ENCODE data around the gene CCDC74A.
"Not testable (repeated sequence)": the region's sequence is repeated elsewhere in the genome, so short reads cannot be mapped to it uniquely, and the experiment has no call there.

CCDC74A gene

GRCh38 chr2:131529864-131530445 is 2.3 kb downstream of the CCDC74A start:
- DNase-seq: not testable (repeated sequence)

GRCh38 chr2:131530626-131531344 is 3.1 kb downstream of the CCDC74A start:
- not testable (repeated sequence) for DNase-seq

GRCh38 chr2:131531547-131532185 is 4.0 kb downstream of the CCDC74A start:
- not testable (repeated sequence) for DNase-seq

GRCh38 chr2:131532723-131533608 is 5.3 kb downstream of the CCDC74A start:
- DNase-seq: not testable (repeated sequence)

GRCh38 chr2:131533609-131534316 is 6.1 kb downstream of the CCDC74A start:
- not testable (repeated sequence) for DNase-seq

- not testable (repeated sequence) for DNase-seq
Measured at GRCh38 chr2:131534317-131534672, 6.6 kb downstream of the CCDC74A start.

- not testable (repeated sequence) for DNase-seq
Measured at GRCh38 chr2:131534965-131535364, 7.3 kb downstream of the CCDC74A start.

GRCh38 chr2:131535526-131535925 is 7.8 kb downstream of the CCDC74A start:
- no peak for DNase-seq

GRCh38 chr2:131535951-131536826 is 8.5 kb downstream of the CCDC74A start:
- not testable (repeated sequence) for DNase-seq

GRCh38 chr2:131536841-131537240 is 9.2 kb downstream of the CCDC74A start:
- DNase-seq: not testable (repeated sequence)

GRCh38 chr2:131538856-131539255 is 11.2 kb downstream of the CCDC74A start:
- DNase-seq: not testable (repeated sequence)

GRCh38 chr2:131542438-131543384 is 15.0 kb downstream of the CCDC74A start:
- DNase-seq: no peak

GRCh38 chr2:131543385-131543891 is 15.8 kb downstream of the CCDC74A start:
- no peak for DNase-seq

GRCh38 chr2:131544006-131544812 is 16.5 kb downstream of the CCDC74A start:
- not testable (repeated sequence) for DNase-seq

GRCh38 chr2:131544813-131545165 is 17.1 kb downstream of the CCDC74A start:
- not testable (repeated sequence) for DNase-seq

- DNase-seq: no peak
Measured at GRCh38 chr2:131552871-131553270, 25.2 kb downstream of the CCDC74A start.

GRCh38 chr2:131556998-131557397 is 29.3 kb downstream of the CCDC74A start:
- no peak for DNase-seq

GRCh38 chr2:131557558-131558321 is 30.1 kb downstream of the CCDC74A start:
- no peak for DNase-seq
